ENCODE measurements around the gene PHF8. TPM values are rescaled to one million over a fixed set of nuclear protein-coding genes. Genes with fewer than 3 reads are reported as not detected.

Gene PHF8
- total RNA-seq, 1 donor from 2014 or later = 21.7 TPM

DNA sequence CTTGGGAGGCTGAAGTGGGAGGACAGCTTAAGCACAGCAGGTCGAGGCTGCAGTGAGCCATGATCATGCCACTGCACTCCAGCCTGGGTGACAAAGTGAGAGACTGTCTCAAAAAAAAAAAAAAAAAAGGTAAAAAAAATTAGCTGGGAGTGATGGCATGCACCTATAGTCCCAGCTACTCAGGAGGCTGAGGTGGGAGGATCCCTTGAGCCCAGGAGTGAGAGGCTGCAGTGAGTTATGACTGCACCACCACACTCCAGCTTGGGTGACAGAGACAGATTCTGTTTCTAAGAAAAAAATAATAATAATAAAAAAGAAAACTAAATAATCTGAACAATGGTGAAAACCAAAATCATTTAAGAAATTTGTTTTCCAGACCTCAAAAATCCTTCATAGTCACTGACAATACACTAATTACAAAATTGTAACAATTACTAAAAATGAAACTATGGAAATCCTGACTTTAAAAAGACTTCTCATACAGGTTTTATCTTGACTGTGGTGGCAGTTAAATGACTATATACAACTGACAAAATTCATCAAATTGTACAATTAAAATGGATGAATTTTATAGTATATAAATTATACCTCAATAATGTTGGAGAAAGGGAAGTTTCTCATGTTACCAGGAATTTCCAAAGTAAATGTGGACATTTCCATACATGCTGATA is 31.3 kb downstream of the PHF8 start:
- DNase-seq = no peak

DNA sequence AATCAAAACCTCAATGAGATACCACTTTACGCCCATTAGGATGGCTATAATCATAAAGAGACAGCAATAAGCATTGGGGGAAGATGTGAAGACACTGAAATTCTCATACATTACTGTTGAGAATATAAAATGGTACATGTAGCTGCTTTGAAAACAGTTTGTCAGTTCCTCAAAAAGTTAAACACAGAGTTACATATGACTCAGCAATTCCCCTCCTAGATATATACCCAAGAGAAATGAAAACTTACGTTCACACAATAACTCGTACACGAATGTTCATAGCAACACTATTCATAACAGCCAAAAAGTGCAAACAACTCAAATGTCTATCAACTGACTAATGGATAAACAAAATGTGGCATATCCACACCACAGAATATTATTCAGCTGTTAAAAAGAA is 36.6 kb downstream of the PHF8 start:
- no peak for DNase-seq

DNA sequence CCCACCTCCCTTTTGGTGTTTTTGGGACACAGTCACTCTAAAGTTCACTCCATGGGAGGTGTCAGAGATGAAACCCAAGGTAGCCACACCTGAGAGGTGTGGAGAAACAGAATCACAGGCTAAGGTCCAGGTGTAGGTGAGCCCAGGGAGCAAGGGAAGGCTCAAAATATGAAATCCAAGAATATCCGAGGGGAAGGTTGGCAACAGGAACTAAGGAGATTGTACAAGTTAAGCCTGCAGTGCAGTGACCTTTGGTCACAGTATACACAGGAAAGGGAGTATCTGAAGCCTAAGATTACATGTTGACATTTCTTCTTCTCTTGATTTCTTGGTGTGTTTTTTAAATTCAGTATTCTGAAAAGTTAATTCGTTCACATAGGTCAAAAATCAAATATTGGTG is 46.5 kb downstream of the PHF8 start:
- DNase-seq = no peak

DNA sequence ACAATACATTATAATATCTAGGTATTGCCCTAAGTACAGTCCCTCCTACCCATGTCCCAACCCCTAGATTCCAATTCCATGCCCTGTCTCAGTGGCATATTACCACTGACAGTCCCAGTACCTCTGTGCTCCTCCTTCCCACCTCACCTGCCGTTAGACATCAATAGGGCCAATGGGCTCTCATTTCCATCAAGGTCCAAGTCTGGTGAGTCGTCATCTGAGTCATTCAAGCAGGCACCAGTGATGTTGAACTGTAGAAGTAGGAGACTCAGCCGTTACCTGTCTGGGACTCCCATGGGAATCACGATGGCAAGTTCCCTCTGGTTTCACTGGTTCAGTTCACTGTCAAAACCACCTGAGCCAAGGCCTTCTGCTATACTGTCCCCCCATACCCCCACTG is 51.7 kb downstream of the PHF8 start:
- DNase-seq = no peak

DNA sequence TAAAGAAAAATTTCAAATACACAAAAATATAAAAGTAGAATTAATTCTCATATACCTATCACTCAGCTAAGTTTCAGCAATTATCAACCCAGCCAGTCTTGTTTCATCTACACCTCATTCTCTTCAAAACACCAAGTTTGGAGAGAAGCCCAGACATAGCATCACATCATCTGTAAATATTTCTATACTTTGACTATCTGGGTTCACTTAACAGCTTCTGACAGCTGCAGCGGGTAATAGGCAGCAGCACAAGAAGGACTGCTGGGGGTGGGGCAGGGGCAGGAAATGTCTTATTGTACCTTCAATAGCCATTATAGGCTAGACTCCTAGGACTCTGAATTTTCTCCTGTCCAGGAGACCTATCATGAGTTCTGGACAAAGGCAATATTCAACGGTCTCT is 54.1 kb downstream of the PHF8 start:
- no peak for DNase-seq

DNA sequence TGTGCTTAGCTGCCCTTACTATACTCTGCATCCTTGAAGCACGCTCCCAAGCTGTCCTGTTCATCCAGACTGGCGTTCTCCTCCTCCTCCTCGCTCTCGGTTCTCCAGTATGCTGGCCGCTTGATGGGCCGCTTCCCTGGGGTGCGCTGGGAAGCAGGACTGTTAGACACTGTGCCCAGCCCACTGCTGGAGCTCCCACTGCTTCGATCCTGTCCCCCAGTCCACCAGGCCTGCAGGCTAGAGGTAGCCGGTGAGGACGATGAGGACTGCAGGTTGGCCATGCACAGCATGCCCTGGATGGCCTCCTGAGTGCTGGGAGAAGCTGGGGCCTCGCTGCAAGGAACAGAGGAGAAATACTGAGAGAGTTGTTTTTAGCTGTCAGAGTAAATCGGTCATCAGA is 59.4 kb downstream of the PHF8 start:
- DNase-seq = no peak

DNA sequence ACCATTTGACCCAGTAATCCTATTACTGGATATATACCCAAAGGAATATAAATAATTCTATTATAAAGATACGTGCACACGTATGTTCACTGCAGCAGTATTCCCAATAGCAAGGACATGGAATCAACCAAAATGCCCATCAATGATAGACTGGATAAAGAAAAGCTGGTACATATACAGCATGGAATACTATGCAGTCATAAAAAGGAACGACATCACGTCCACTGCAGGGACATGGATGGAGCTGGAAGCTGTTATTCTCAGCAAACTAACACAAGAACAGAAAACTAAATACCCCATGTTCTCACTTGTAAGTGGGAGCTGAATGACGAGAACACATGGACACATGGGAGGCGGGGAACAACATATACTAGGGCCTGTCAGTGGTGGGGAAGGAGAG is 69.7 kb downstream of the PHF8 start:
- DNase-seq = no peak

DNA sequence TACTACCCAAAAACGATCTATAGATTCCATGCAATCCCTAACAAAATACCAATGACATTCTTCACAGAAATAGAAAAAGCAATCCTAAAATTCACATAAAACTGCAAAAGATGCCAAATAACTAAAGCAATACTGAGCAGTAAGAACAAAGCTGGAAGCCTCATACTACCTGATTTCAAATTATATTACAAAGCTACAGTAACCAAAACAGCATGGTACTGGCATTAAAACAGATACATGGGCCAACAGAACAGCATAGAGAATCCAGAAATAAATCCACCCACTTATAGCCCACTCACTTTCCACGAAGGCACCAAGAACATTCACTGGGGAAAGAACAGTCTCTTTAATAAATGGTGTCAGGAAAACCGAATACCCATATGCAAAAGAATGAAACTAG is 74.7 kb downstream of the PHF8 start:
- no peak for DNase-seq

DNA sequence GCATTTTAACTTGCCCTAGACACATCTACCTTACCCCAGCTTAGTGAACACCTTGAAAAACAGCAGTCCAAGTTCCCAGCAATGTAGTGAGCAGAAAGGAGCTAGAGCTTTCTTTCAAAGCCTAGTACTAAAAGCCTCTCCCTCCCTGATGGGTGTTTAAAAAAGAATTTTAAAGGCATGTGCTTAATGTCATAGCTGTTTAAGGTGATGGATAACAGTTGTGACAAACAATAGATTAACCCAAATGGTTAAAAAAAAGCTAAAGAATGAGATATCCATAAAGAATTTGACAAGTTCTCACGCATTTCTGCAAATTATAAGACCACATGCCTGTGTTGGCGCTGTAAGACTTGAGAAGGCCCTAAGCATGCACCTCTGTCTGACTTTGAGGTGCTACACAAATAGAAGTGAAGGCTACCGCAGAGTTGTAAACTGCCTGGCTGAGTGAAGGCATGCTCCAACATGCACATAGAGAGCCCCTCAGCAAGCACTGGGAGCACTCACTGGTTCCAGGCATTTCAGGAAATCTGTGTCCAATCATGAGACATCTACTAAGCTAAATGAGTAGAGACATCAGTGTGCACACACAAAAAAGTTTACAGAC is 94.0 kb downstream of the PHF8 start:
- no peak for DNase-seq

DNA sequence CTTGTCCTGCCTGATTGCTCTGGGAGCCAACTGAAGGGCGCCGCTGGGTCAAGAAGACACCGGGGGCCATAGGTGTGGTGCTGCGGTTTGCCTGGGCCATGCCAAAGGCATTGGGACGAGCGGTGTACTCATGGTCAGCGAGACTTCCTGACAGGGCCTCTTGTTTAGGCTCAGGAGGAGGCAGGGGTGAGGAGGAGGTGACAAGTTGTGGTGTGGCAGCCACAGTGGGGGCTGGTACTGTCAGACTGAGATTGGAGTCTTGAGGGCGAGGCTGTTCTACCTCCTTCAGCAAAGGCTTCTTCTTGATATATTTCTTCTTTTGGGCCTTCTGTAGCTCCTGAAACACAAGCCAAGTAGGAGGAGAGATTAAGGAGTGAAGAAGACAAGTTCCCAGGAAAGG is 104.1 kb downstream of the PHF8 start:
- DNase-seq = no peak

DNA sequence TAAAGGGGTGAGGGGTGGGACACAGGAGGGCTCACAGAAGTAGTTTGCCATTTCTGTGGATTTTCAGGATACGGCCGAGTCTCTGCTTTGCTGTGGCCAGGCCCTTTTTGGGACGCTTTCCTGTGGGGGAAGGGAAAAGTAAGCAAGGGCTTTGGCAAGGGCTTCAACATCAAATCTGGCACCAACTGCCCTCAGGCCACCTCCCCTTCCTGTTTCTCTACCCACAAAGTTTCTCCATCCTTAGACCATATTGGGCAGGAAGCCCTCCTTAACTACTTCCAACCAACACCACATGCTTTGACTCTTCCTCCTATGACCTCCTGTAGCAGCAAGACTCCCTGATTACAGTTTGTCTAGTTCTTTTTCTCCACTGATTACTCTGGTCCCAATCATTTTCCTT is 105.1 kb downstream of the PHF8 start:
- DNase-seq = no peak

DNA sequence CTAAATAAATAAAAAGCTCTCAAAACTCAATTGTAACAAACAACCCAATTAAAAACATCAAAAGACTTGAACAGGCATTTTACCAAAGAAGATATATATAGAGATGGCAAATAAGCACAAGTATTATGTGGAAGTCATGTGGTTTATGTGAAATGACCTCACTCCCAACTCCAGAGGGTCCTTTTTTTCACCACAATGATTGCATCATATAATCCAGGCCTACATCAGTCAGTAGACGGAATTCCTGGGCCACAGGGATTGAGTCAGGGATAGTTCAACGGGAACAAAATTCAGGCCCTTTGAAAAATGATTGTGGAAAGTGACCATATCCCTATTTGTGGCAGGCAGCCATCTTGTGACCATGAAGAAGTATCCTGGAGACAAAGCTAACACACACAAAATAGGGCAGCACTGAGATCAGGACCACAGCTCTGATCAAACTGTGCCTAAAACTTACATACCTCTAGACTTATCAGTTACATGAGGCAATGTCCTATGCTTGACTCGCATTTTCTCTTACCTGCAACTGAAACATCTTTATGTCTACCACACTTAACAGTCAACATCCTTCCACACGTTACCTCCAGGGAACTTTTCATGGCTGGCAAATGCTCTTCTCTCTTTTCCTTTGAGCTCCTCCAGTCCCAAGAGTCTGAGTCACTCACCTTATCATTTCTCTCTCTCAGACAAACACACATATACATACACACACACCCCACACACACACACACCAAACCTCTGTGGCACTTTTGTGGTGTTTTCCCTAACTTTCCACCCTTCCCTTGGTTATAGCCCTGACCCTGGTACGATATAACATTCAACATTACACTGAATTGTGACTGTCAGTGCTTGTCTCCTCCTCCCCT is 113.5 kb downstream of the PHF8 start:
- DNase-seq = no peak

DNA sequence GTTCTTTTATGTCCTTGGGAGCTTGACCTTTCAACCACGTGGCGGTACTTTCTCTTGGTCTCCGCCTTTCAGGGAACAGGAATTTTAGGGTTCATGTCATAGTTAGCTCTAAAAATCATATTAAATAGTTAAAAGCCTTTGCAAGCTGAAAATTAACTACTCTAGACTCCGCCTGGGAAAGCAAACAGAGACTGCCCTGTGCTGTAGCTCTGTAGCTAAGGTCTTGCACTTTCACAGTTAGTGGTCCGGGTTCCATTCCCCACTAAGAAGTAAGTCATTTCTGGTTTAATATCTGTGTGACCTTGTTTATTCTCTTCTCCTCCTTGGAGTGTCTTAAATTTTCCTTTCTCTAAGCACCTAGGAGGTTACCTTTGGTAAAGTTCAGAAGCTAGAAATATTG is 118.2 kb downstream of the PHF8 start:
- DNase-seq = no peak

DNA sequence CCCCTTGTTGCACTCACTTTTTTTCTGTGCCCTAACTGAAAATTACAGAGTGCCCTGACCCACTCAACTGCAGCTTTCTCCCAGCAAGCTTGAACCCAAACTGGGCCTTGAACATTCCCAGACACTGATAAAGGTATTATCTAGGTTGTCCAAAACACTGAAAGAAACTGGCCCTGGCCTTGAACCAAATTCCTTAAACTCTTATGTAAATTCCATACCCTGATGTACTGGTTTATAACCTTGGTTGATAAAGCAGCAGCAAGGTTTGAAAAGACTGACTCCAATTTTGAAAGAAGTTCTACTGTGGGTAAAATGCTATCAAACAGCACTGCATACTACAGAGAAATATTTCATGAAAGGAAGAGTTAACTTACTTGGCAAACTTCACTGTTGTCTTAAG is 125.6 kb downstream of the PHF8 start:
- no peak for DNase-seq

DNA sequence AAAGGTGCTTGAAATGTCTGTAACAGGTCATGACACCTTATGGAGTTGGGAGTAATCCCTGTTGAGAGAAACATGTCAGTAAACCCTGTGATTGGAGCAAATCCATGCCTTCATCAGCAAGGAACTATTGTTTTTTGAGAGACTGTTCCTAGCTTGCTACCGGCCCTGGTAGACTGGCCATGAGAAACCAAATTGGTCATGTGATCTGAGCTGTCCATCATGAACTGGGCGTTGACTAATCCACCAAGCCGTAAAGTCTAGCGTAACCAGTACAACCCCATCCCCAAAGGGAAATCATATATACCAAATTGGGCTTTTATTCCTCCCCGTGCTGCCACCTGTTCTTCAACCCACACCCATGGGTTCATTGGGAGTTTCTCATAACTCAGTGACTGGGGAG is 143.7 kb downstream of the PHF8 start:
- no peak for DNase-seq

DNA sequence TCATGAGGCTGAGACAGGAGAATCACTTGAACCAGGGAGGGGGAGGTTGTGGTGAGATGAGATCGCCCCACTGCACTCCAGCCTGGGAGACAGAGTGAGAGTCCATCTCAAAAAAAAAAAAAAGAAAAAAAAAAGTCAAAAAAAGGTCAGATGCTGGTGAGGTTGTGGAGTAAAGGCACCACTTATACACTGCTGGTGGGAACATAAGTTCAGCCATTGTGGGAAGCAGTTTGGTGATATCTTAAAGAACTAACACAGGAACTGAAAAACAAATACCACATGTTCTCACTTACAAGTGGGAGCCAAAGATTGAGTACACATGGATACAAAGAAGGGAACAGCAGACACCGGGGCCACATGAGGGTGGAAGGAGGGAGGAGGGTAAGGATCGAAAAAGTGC is 149.0 kb downstream of the PHF8 start:
- DNase-seq = no peak

Small RNA genes within 50 kb of the gene (small RNA-seq; reads per million reads assigned to genes)
- 0.40 reads per million, percentile 50 among the genes with 10 or more reads in this experiment for gene RNA5SP505 (ENCODE audit: low replicate concordance)

Other genes starting within 250 kb of the PHF8 start
- gene FAM120C, start 138.8 kb upstream of the PHF8 start, total RNA-seq = 7.5 TPM

Measured in skin of body (tissue), 3 donors.